Activated CD8-positive, alpha-beta memory T cell treated with anti-CD3 and anti-CD28 coated beads, Interleukin-2, amount 10 ng/mL, durations not matched to agents 7 days and 5 days (primary cell): Measurements from ENCODE around the gene GPATCH4. TPM values are rescaled to one million over a fixed set of nuclear protein-coding genes. Genes with fewer than 3 reads are reported as not detected.

Experiments used
- ATAC-seq: fragments of 150-1000 bp; cut with Tn5 transposase; one replicate; pipeline ENCODE4 v1.10.0; 2021; ENCODE audit warnings: moderate library complexity
- CTCF ChIA-PET: fragments of 350-600 bp; sonication (Branson Sonifier 250); formaldehyde crosslinking; loops from one replicate; lab custom pipeline; 2021; ENCODE audit warnings: antibody characterized with exemption; lab: Charles Lee
- DNase-seq: peaks from one replicate; pipeline ENCODE4 v3.0.0-alpha.2; 2020
- H3K27ac Mint-ChIP-seq: one replicate; pipeline ENCODE4 v1.8.0; 2021; ENCODE audit warnings: mild to moderate bottlenecking, mixed read lengths
- H3K27me3 Mint-ChIP-seq: one replicate; pipeline ENCODE4 v1.8.0; 2021; ENCODE audit warnings: mixed read lengths
- H3K36me3 Mint-ChIP-seq: one replicate; pipeline ENCODE4 v1.8.0; 2021; ENCODE audit warnings: mild to moderate bottlenecking, mixed read lengths
- H3K4me1 Mint-ChIP-seq: one replicate; pipeline ENCODE4 v1.8.0; 2021; ENCODE audit warnings: mixed read lengths
- H3K4me3 Mint-ChIP-seq: one replicate; pipeline ENCODE4 v1.8.0; 2021; ENCODE audit warnings: mild to moderate bottlenecking, moderate library complexity, mixed read lengths
- H3K9me3 Mint-ChIP-seq: one replicate; pipeline ENCODE4 v1.8.0; 2022; ENCODE audit warnings: low read depth, mixed read lengths
- total RNA-seq, 2 experiments: library from RNA; stranded (reverse); gene quantifications; one replicate each; pipeline ENCODE4 v1.2.3, GENCODE V29; 2021

GPATCH4 gene
- total RNA-seq, 2 experiments from 2014 or later, result 40.5 to 50.9 TPM

DNA sequence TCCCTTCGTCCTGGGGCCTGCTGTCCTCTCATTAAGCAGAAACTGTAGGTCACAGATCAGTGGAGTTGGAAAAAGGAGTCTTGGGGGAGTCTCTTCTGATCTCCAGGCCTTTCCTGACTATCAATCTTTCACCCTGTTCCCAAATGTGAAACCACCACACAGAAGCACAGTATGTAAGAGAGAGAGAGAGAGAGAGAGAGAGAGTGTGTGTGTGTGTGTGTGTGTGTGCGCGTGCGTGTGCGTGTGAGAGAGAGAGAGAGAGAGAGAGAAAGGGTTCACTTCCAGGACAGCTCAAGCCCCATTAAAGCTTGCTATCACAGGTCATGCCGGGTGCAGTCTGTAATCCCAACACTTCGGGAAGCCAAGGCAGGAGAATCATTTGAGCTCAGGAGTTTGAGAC is 23.2 kb downstream of the GPATCH4 start:
- Mint-ChIP-seq H3K4me3 (no peak overlapping the region), H3K9me3 (no peaks in the 10 kb centered on the region), H3K27ac (no peak overlapping the region), H3K27me3 (peaks cover 18% of the 10 kb centered on the region), H3K36me3 (no peaks in the 10 kb centered on the region), H3K4me1 (peaks cover 17% of the 10 kb centered on the region)
- DNase-seq, result no peak
- ATAC-seq, result no peak
- CTCF ChIA-PET, result interaction anchor here (2.0 kb wide), 1 partner anchor 22 kb away, joined by 7 read pairs; no protein-coding TSS in a partner anchor

- CTCF ChIA-PET, result interaction anchor here (0.9 to 2.0 kb wide), 2 partner anchors 23 to 50 kb away, joined by 3 to 7 read pairs; no protein-coding TSS in a partner anchor
- no peak overlapping the region for H3K27ac Mint-ChIP-seq
These were observed 23.7 kb downstream of the GPATCH4 start for GRCh38 chr1:156577550-156577949.

GRCh38 chr1:156574039-156574633 is 27.1 kb downstream of the GPATCH4 start:
- Mint-ChIP-seq H3K27me3 (peaks cover 28% of the 10 kb centered on the region), H3K27ac (no peak overlapping the region), H3K4me1 (peaks cover 26% of the 10 kb centered on the region), H3K36me3 (peaks cover 8% of the 10 kb centered on the region), H3K4me3 (no peak overlapping the region), H3K9me3 (no peaks in the 10 kb centered on the region)
- DNase-seq (no peak), ATAC-seq (no peak)
- CTCF ChIA-PET, result interaction anchor here (0.6 to 4.0 kb wide), 4 partner anchors 9 to 871 kb away, joined by 3 to 18 read pairs (median 4); no protein-coding TSS in a partner anchor

More at GRCh38 chr1:156577550-156577949, 23.7 kb downstream of the GPATCH4 start:
- H3K4me3 Mint-ChIP-seq, result no peak overlapping the region
- peaks cover 22% of the 10 kb centered on the region for H3K27me3 Mint-ChIP-seq
- no peak for DNase-seq
- no peaks in the 10 kb centered on the region for H3K36me3 Mint-ChIP-seq
- H3K4me1 Mint-ChIP-seq, result peaks cover 20% of the 10 kb centered on the region
- no peaks in the 10 kb centered on the region for H3K9me3 Mint-ChIP-seq
- ATAC-seq, result no peak

DNA sequence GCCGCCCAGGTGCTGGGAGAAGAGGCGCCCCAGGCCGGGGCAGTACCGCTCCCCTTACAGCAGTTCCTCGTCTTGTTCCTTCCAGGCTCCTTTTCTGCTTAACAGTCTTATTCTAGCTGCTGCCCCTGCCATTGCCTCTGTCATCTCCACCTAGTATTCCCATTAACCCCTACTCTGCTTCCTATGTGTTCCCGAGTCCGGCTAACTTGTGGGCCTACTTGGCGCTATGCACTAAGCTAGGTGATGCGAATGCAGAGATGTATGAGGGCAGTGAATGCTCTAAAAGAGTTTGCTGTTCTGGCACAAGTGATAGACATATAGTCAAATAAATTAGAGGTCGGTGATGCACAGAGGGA is 28.6 kb downstream of the GPATCH4 start:
- no peaks in the 10 kb centered on the region for H3K9me3 Mint-ChIP-seq
- H3K4me3 Mint-ChIP-seq, result peak overlapping the region; percentile 91
- H3K4me1 Mint-ChIP-seq, result peaks cover 26% of the 10 kb centered on the region
- DNase-seq, result no peak
- CTCF ChIA-PET, result interaction anchor here (1.7 to 4.0 kb wide), 4 partner anchors 9 to 117 kb away, joined by 4 to 18 read pairs (median 6); no protein-coding TSS in a partner anchor
- peak overlapping the region; percentile 58 for H3K27ac Mint-ChIP-seq
- peaks cover 28% of the 10 kb centered on the region for H3K27me3 Mint-ChIP-seq
- ATAC-seq, result no peak
- H3K36me3 Mint-ChIP-seq, result peaks cover 8% of the 10 kb centered on the region

DNA sequence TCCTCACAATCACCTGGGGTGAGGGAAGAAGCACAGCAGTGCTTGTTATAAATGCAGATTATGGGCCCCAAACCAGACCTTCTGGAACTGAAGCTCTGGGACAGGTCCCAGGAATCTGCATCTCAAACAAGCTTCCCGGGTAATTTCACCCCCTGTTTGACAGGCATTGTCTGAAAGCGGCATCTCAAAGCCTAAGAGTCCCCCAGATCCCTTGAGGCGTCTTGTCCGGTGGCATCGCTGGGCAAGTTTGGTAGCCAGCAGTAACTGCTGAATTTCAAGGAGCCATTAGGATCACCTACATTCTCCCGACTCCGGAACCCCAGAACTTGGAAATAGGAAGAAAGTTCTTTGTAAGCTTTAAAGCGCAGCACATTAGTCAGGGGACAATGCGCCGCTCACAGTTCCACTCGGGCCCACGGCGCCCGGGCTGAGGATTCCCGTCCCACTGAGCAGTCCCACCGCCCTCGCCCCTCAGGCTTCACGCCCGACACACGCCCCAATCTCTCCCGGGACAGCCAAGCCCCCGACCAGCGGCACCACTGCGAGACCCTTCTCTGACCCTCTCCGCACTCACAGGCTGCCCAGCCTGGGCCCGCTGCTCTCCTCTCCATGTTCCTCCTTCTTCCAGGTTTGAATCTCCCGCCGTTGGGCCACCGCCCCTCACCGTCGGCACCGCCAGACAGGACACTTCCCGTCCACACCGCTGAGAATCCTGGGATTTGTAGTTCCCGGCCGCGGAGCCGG is 29.2 kb downstream of the GPATCH4 start, which contains the start of gene IQGAP3:
Gene IQGAP3, minus strand, starts transcription at position 647 of the 744 bp plus-strand sequence. Its CDS starts 36 bp downstream, at position 611.
- ATAC-seq (peak; percentile 95), DNase-seq (peak; percentile 86)
- H3K4me1 Mint-ChIP-seq, result peaks cover 26% of the 10 kb centered on the region
- peaks cover 28% of the 10 kb centered on the region for H3K27me3 Mint-ChIP-seq
- H3K36me3 Mint-ChIP-seq, result peaks cover 8% of the 10 kb centered on the region
- peak within 1 kb of the TSS; percentile 58 for H3K27ac Mint-ChIP-seq
- H3K4me3 Mint-ChIP-seq, result peak within 1 kb of the TSS; percentile 91
- no peaks in the 10 kb centered on the region for H3K9me3 Mint-ChIP-seq
- CTCF ChIA-PET, result interaction anchor here (0.7 to 4.0 kb wide), 10 partner anchors 10 to 187 kb away, joined by 3 to 18 read pairs (median 4); no protein-coding TSS in a partner anchor

DNA sequence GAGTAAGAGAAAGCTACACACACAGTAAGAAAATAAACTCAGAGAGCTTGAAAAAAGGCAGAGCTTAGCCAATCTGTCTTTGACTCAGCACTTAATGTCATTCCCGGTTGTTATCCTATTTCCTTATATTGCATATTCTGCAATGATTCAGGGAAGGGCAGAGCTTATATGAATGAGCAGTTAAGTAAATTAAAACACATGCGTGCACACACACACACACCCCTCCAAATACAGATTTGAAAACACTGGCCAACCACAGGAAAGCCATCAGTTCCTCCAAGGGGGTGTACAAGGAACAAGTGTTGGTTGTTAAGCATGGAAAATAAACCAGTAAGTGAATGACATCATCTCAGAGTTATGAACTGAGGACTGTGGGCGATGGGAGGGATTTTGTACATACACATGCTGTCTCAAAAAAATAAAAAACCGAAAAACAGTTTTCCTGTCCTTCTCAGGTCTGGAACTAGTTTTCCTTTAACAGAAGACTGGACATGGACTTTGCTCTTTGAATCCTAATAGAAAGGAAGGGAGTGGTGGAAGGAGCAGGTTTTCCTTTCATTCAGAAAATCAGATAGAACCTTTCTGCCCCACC is 29.9 kb downstream of the GPATCH4 start:
- Mint-ChIP-seq H3K27ac (no peak overlapping the region), H3K36me3 (peaks cover 8% of the 10 kb centered on the region), H3K27me3 (peaks cover 28% of the 10 kb centered on the region), H3K4me3 (peak overlapping the region; percentile 91), H3K4me1 (peaks cover 26% of the 10 kb centered on the region), H3K9me3 (no peaks in the 10 kb centered on the region)
- no peak for DNase-seq
- no peak for ATAC-seq
- CTCF ChIA-PET, result interaction anchor here (0.7 to 4.0 kb wide), 11 partner anchors 11 to 186 kb away, joined by 3 to 18 read pairs (median 4); no protein-coding TSS in a partner anchor

GRCh38 chr1:156566436-156566835 is 34.8 kb downstream of the GPATCH4 start:
- H3K27ac Mint-ChIP-seq, result no peak overlapping the region
- DNase-seq (no peak), ATAC-seq (no peak)
- no peaks in the 10 kb centered on the region for H3K9me3 Mint-ChIP-seq
- no peak overlapping the region for H3K4me3 Mint-ChIP-seq
- peaks cover 19% of the 10 kb centered on the region for H3K36me3 Mint-ChIP-seq
- peaks cover 3% of the 10 kb centered on the region for H3K27me3 Mint-ChIP-seq
- CTCF ChIA-PET, result interaction anchor here (0.6 to 3.2 kb wide), 4 partner anchors 11 to 86 kb away, joined by 3 to 9 read pairs (median 4); no protein-coding TSS in a partner anchor
- H3K4me1 Mint-ChIP-seq, result peaks cover 8% of the 10 kb centered on the region

GRCh38 chr1:156565519-156565918 is 35.8 kb downstream of the GPATCH4 start:
- Mint-ChIP-seq H3K9me3 (no peaks in the 10 kb centered on the region), H3K27me3 (no peaks in the 10 kb centered on the region), H3K27ac (no peak overlapping the region), H3K4me1 (no peaks in the 10 kb centered on the region), H3K4me3 (no peak overlapping the region), H3K36me3 (peaks cover 19% of the 10 kb centered on the region)
- CTCF ChIA-PET, result interaction anchor here (1.0 to 3.2 kb wide), 2 partner anchors 17 to 85 kb away, joined by 5 to 9 read pairs; no protein-coding TSS in a partner anchor
- ATAC-seq, result no peak
- no peak for DNase-seq

DNA sequence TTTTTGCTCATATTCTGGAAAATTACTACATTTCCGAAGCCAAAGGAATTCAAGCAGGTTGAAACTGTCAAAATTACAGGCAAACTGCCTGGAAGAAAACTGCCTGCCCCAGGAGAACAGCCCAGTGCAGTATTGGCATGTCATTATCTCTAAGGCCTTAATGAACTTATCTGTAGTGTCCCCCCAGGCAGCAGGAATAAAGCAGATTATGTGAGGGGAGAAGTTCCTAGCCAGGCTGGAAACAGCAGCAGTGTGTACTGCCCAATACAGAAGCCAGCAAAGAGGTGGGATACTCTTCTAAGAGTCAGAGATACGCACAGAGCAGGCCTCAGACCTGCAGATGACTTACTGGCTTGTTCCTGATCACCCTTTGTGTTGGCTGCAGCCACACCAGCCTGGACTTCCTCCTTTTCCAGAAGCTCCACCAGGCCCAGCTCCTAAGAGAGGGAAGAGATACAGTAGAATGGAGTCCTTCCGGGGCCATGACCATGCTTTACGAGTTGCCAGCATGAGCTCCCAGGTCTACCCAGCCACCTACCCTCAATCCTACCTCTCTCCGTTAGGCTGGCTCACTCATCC is 40.6 kb downstream of the GPATCH4 start:
- ATAC-seq (no peak), DNase-seq (no peak)
- H3K36me3 Mint-ChIP-seq, result peaks cover 22% of the 10 kb centered on the region
- H3K4me1 Mint-ChIP-seq, result no peaks in the 10 kb centered on the region
- CTCF ChIA-PET, result interaction anchor here (1.4 to 1.8 kb wide), 2 partner anchors 13 to 175 kb away, joined by 3 to 6 read pairs; no protein-coding TSS in a partner anchor
- H3K4me3 Mint-ChIP-seq, result no peak overlapping the region
- H3K27me3 Mint-ChIP-seq, result no peaks in the 10 kb centered on the region
- no peak overlapping the region for H3K27ac Mint-ChIP-seq
- H3K9me3 Mint-ChIP-seq, result no peaks in the 10 kb centered on the region

GRCh38 chr1:156559797-156560385 is 41.4 kb downstream of the GPATCH4 start:
- no peaks in the 10 kb centered on the region for H3K9me3 Mint-ChIP-seq

GRCh38 chr1:156559086-156559796 is 42.0 kb downstream of the GPATCH4 start:
- H3K27ac Mint-ChIP-seq, result no peak overlapping the region
- H3K27me3 Mint-ChIP-seq, result no peaks in the 10 kb centered on the region
- H3K4me3 Mint-ChIP-seq, result no peak overlapping the region
- H3K4me1 Mint-ChIP-seq, result peaks cover under 1% of the 10 kb centered on the region
- H3K36me3 Mint-ChIP-seq, result peaks cover 21% of the 10 kb centered on the region
- ATAC-seq (no peak), DNase-seq (no peak)
- CTCF ChIA-PET, result no interaction called here
- no peaks in the 10 kb centered on the region for H3K9me3 Mint-ChIP-seq

More at GRCh38 chr1:156559797-156560385, 41.4 kb downstream of the GPATCH4 start:
- Mint-ChIP-seq H3K36me3 (peaks cover 23% of the 10 kb centered on the region), H3K4me1 (no peaks in the 10 kb centered on the region), H3K4me3 (no peak overlapping the region), H3K27me3 (no peaks in the 10 kb centered on the region), H3K27ac (no peak overlapping the region)
- DNase-seq (no peak), ATAC-seq (no peak)
- CTCF ChIA-PET, result no interaction called here

- no peaks in the 10 kb centered on the region for H3K27me3 Mint-ChIP-seq
These were observed 44.9 kb downstream of the GPATCH4 start for GRCh38 chr1:156556354-156556753.

More at GRCh38 chr1:156556354-156556753, 44.9 kb downstream of the GPATCH4 start:
- no peak for ATAC-seq
- no peak for DNase-seq
- peaks cover 15% of the 10 kb centered on the region for H3K4me1 Mint-ChIP-seq
- no peak overlapping the region for H3K27ac Mint-ChIP-seq
- H3K4me3 Mint-ChIP-seq, result no peak overlapping the region
- CTCF ChIA-PET, result no interaction called here
- peaks cover 19% of the 10 kb centered on the region for H3K36me3 Mint-ChIP-seq
- no peaks in the 10 kb centered on the region for H3K9me3 Mint-ChIP-seq
